GM12878 (cell line): ENCODE data around the gene DNAH17. TPM values are rescaled to one million over a fixed set of nuclear protein-coding genes. Genes with fewer than 3 reads are reported as not detected.

ENCODE experiments used
- ATAC-seq: fragments of 200-7000 bp; cut with Tn5 transposase; 3 replicates; pipeline ENCODE4 v1.9.1; 2020; ENCODE audit warnings: mild to moderate bottlenecking, moderate library complexity
- BruUV-seq: library from RNA; stranded (reverse); fragments of 400-500 nt; replicated peaks from 2 replicates; lab custom pipeline; 2021; lab: Mats Ljungman, UMichigan
- CTCF ChIA-PET: fragments of 300-600 bp; sonication (Branson Sonifier 250); formaldehyde crosslinking; extraction: SDS; loops from one replicate; lab custom pipeline; 2021; ENCODE audit warnings: inconsistent platforms; lab: Yijun Ruan, JAX
- POLR2A ChIA-PET: fragments of 350-600 bp; formaldehyde crosslinking; extraction: SDS; loops from one replicate; lab custom pipeline; 2021; ENCODE audit warnings: inconsistent platforms; lab: Charles Lee
- RAD21 ChIA-PET: fragments of 300-600 bp; sonication (Branson Sonifier 250); formaldehyde crosslinking; loops from one replicate; lab custom pipeline; 2023; ENCODE audit warnings: antibody characterized with exemption; ENCODE audit not compliant: unreplicated experiment; lab: Charles Lee
- SMC1A ChIA-PET: fragments of 300-600 bp; sonication (Branson Sonifier 250); formaldehyde crosslinking; loops from one replicate; lab custom pipeline; 2023; ENCODE audit not compliant: unreplicated experiment, uncharacterized antibody; lab: Charles Lee
- DNase-seq: peaks from one replicate; pipeline ENCODE4 v3.0.0-alpha.2; 2011; ENCODE audit warnings: low read depth, low spot score
- FAIRE-seq: peaks from 3 replicates; lab custom pipeline; 2011; peaks lifted over from hg19 to GRCh38; lab: Jason Lieb, UNC
- H2AFZ ChIP-seq: 2 replicates; pipeline ENCODE4 v1.6.0; 2011; ENCODE audit warnings: low read depth, low read length, control low read depth; ENCODE audit not compliant: control insufficient read depth
- H3K27ac ChIP-seq: 2 replicates; pipeline ENCODE4 v1.5.1; 2011; ENCODE audit warnings: control low read depth; ENCODE audit not compliant: control insufficient read depth, insufficient read depth
- H3K27me3 ChIP-seq, 2 experiments: replicated peaks in 1 of 2; 2 replicates each; pipeline versions ENCODE4 v1.6.0 to v1.6.1; 2011; ENCODE audit warnings: low read length in 1 of 2; ENCODE audit not compliant: control insufficient read depth in 2 of 2, insufficient read depth in 2 of 2
- H3K36me3 ChIP-seq, 2 experiments: 2 replicates each; pipeline ENCODE4 v1.5.1; 2011; ENCODE audit warnings: low read length in 1 of 2; ENCODE audit not compliant: control insufficient read depth in 2 of 2, insufficient read depth in 2 of 2
- H3K4me1 ChIP-seq: 2 replicates; pipeline ENCODE4 v1.6.1; 2011; ENCODE audit warnings: mild to moderate bottlenecking, low read length, moderate library complexity, mixed read lengths; ENCODE audit not compliant: control insufficient read depth, insufficient read depth
- H3K4me2 ChIP-seq: 2 replicates; pipeline ENCODE4 v1.6.0; 2011; ENCODE audit warnings: control low read depth; ENCODE audit not compliant: control insufficient read depth, insufficient read depth
- H3K4me3 ChIP-seq: fragments of 200-600 bp; sonication (generic); 2 replicates; pipeline ENCODE4 v1.5.1; 2016
- H3K79me2 ChIP-seq: 2 replicates; pipeline ENCODE4 v1.6.0; 2011; ENCODE audit warnings: low read length; ENCODE audit not compliant: control insufficient read depth, insufficient read depth
- H3K9ac ChIP-seq: 2 replicates; pipeline ENCODE4 v1.8.0; 2011; ENCODE audit warnings: low read length, control low read depth, mixed read lengths; ENCODE audit not compliant: control insufficient read depth, insufficient read depth
- H3K9me3 ChIP-seq: replicated peaks from 3 replicates; pipeline ENCODE4 v1.5.1; 2011; ENCODE audit warnings: mild to moderate bottlenecking, low read length; ENCODE audit not compliant: control insufficient read depth, insufficient read depth
- H4K20me1 ChIP-seq: 2 replicates; pipeline ENCODE4 v1.6.0; 2011; ENCODE audit not compliant: control insufficient read depth, insufficient read depth
- CREM ChIP-seq: IDR thresholded peaks from 2 replicates; pipeline ENCODE4 v1.6.1; 2014; ENCODE audit warnings: antibody characterized with exemption, low read depth
- FOS ChIP-seq: IDR thresholded peaks from 3 replicates; pipeline ENCODE4 v1.6.1; 2011; ENCODE audit warnings: borderline replicate concordance; ENCODE audit not compliant: insufficient read length; ENCODE audit errors: extremely low read depth
- FOXK2 ChIP-seq: fragments of 450-650 bp; IDR thresholded peaks from 2 replicates; pipeline ENCODE4 v1.6.1; 2017; ENCODE audit warnings: mild to moderate bottlenecking, moderate library complexity
- GABPA ChIP-seq: IDR thresholded peaks from 2 replicates; pipeline ENCODE4 v1.6.1; 2014; ENCODE audit warnings: antibody characterized with exemption, low read depth, mild to moderate bottlenecking, inconsistent platforms
- HDAC2 ChIP-seq: fragments of 200-600 bp; sonication (generic); IDR thresholded peaks from 2 replicates; pipeline ENCODE4 v1.6.1; 2017
- JUND ChIP-seq: IDR thresholded peaks from 2 replicates; pipeline ENCODE4 v1.6.1; 2012; ENCODE audit warnings: low read depth, mild to moderate bottlenecking, low read length, improper control_type of control experiment, moderate library complexity
- MEF2A ChIP-seq: IDR thresholded peaks from 2 replicates; pipeline ENCODE4 v1.6.1; 2011; ENCODE audit warnings: low read depth, mild to moderate bottlenecking, low read length, moderate library complexity; ENCODE audit not compliant: insufficient read depth
- MEF2B ChIP-seq: fragments of 450-650 bp; IDR thresholded peaks from 2 replicates; pipeline ENCODE4 v1.6.1; 2018; ENCODE audit warnings: mild to moderate bottlenecking, moderate library complexity; ENCODE audit not compliant: partially characterized antibody, poor library complexity, severe bottlenecking
- SPI1 ChIP-seq: IDR thresholded peaks from 2 replicates; pipeline ENCODE4 v1.6.1; 2011; ENCODE audit warnings: low read depth, mild to moderate bottlenecking, low read length, moderate library complexity, borderline replicate concordance; ENCODE audit not compliant: insufficient read depth
- STAT3 ChIP-seq: IDR thresholded peaks from 2 replicates; pipeline ENCODE4 v1.6.1; 2011; ENCODE audit warnings: low read depth, low read length, improper control_type of control experiment
- TBL1XR1 ChIP-seq: IDR thresholded peaks from 2 replicates; pipeline ENCODE4 v1.6.1; 2012; ENCODE audit warnings: low read depth, low read length, improper control_type of control experiment
- ZNF622 ChIP-seq: fragments of 450-650 bp; IDR thresholded peaks from 2 replicates; pipeline ENCODE4 v1.6.1; 2017; ENCODE audit warnings: mild to moderate bottlenecking, inconsistent platforms
- WGBS: methylation state at CpG from one replicate; pipeline ENCODE4 v1.1.6; 2016; ENCODE audit warnings: low lambda C conversion rate; ENCODE audit not compliant: insufficient replicate concordance, insufficient coverage; ENCODE audit errors: missing lambda C conversion rate; 5-methylcytosine and 5-hydroxymethylcytosine counted together
- in situ Hi-C: fragments of 300-500 bp; cut with MboI; formaldehyde crosslinking; loops from 9 replicates; pipeline ENCODE4 v1.14.3; 2018; ENCODE audit warnings: mixed read lengths
- intact Hi-C: fragments of 100-400 bp; cut with micrococcal nuclease; formaldehyde crosslinking; loops from one replicate; pipeline ENCODE4 v1.14.2; 2022; ENCODE audit not compliant: unreplicated experiment
- polyA plus RNA-seq, 11 experiments: library from polyadenylated mRNA; depleted of rRNA in 4 of 11; unstranded in 6 of 11; stranded (reverse) in 5 of 11; fragments of >200 nt; fragmentation: Nextera tagmentation in 4 of 11; fragmentation: Illumina TruSeq in 1 of 11; extraction: Ambion mirVana in 4 of 11; extraction: Trizol in 1 of 11; gene quantifications; 1 replicate in 1 of 11; 2 replicates in 10 of 11; pipeline versions ENCODE4 v1.2.1 to v1.2.3, GENCODE V29; 2011 to 2016; ENCODE audit warnings: inconsistent platforms in 2 of 11, missing spikeins in 2 of 11, low read depth in 1 of 11
- total RNA-seq, 4 experiments: library from RNA; depleted of rRNA in 3 of 4; stranded (reverse); fragments of >200 nt in 3 of 4; fragmentation: Illumina TruSeq in 1 of 4; extraction: Trizol in 1 of 4; gene quantifications; 2 replicates each; pipeline versions ENCODE4 v1.2.1 to v1.2.3, GENCODE V29; 2013 to 2021
- TF ChIP-seq, protein P1 (sequence below): fragments of 150-350 bp; IDR thresholded peaks from 2 replicates; pipeline ENCODE4 v1.6.1; 2016; ENCODE audit warnings: low read depth, low read length
- TF ChIP-seq, protein P2 (sequence below): fragments of 450-650 bp; IDR thresholded peaks from 2 replicates; pipeline ENCODE4 v1.6.1; 2014; ENCODE audit warnings: mild to moderate bottlenecking
- TF ChIP-seq, protein P3 (sequence below): fragments of 450-650 bp; formaldehyde crosslinking; IDR thresholded peaks from 2 replicates; pipeline ENCODE4 v1.4.0; 2022; ENCODE audit warnings: mild to moderate bottlenecking, moderate library complexity

Gene DNAH17
- total and polyA plus RNA-seq, 10 of the 15 experiments (the other 5 are each of a cell fraction or from before 2014, with no cell fraction given) = 0.16 to 2.9 (median 0.56) TPM

DNA sequence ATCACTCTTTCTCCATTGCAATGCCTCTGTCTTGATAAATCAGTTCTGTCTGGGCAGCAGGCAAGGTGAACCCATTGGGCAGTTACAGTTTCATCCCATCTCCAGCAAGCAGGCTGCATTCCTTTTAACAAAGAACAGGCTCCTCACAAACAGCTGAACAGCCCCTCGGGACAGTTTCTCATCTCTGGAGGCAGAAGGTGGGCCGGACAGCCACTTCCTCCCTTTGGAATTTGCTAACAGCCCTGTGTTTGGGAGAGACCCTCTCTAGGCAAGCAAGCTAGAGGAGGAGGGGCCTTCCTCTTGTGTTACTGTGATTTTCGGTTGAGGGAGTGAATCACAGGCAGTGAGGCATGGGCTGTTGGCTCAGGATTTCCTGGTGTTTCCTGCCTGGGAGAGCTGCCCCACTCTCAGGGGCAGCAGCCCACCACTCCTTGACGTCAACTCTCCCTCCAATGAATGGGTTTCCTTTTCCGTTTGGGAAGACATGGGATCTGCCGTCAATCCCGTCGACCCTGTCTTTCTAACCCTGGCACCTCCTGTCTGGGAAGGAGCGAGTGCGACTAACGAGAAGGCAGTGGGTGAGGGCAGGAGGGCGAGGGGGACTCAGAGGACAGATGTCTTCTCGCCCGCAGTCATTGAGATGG, 202.4 kb downstream of the DNAH17 start:
- WGBS = 61% methylated on average over 14 of the region's 14 CpGs
- ChIA-PET SMC1A (interaction anchor here (0.6 to 2.1 kb wide), 4 partner anchors 7 to 62 kb away, joined by 3 to 8 read pairs (median 4); no protein-coding TSS in a partner anchor), CTCF (interaction anchor here (1.4 kb wide), 1 partner anchor 10 kb away, joined by 5 read pairs; no protein-coding TSS in a partner anchor), RAD21 (interaction anchor here (1.5 kb wide), 1 partner anchor 10 kb away, joined by 4 read pairs; no protein-coding TSS in a partner anchor), POLR2A (interaction anchor here (0.5 kb wide), 1 partner anchor 1439 kb away, joined by 5 read pairs; no protein-coding TSS in a partner anchor)
- peaks cover 18% of the 10 kb centered on the region for H3K79me2 ChIP-seq
- no peak for FAIRE-seq
- no peak overlapping the region for H3K9ac ChIP-seq
- H3K9me3 ChIP-seq = no peaks in the 10 kb centered on the region
- no peaks in the 10 kb centered on the region for H3K36me3 ChIP-seq
- peaks cover 11% of the 10 kb centered on the region for H3K4me1 ChIP-seq
- no peaks in the 10 kb centered on the region for H3K27me3 ChIP-seq
- in situ Hi-C loops (no loop called here), intact Hi-C loops (no loop called here)
- H3K4me3 ChIP-seq = no peak overlapping the region
- H3K27ac ChIP-seq = no peak overlapping the region
- DNase-seq = no peak
- no TSS peak for BruUV-seq
- H3K4me2 ChIP-seq = no peak overlapping the region
- H4K20me1 ChIP-seq = no peaks in the 10 kb centered on the region
- ATAC-seq = no peak
- H2AFZ ChIP-seq = no peak overlapping the region
- TF ChIP-seq FOS = no peak
- TF ChIP-seq SPI1 = no peak
- TF ChIP-seq, protein P1, sequence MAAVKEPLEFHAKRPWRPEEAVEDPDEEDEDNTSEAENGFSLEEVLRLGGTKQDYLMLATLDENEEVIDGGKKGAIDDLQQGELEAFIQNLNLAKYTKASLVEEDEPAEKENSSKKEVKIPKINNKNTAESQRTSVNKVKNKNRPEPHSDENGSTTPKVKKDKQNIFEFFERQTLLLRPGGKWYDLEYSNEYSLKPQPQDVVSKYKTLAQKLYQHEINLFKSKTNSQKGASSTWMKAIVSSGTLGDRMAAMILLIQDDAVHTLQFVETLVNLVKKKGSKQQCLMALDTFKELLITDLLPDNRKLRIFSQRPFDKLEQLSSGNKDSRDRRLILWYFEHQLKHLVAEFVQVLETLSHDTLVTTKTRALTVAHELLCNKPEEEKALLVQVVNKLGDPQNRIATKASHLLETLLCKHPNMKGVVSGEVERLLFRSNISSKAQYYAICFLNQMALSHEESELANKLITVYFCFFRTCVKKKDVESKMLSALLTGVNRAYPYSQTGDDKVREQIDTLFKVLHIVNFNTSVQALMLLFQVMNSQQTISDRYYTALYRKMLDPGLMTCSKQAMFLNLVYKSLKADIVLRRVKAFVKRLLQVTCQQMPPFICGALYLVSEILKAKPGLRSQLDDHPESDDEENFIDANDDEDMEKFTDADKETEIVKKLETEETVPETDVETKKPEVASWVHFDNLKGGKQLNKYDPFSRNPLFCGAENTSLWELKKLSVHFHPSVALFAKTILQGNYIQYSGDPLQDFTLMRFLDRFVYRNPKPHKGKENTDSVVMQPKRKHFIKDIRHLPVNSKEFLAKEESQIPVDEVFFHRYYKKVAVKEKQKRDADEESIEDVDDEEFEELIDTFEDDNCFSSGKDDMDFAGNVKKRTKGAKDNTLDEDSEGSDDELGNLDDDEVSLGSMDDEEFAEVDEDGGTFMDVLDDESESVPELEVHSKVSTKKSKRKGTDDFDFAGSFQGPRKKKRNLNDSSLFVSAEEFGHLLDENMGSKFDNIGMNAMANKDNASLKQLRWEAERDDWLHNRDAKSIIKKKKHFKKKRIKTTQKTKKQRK = no peak
- no peak for TF ChIP-seq TBL1XR1
- TF ChIP-seq, protein P2, sequence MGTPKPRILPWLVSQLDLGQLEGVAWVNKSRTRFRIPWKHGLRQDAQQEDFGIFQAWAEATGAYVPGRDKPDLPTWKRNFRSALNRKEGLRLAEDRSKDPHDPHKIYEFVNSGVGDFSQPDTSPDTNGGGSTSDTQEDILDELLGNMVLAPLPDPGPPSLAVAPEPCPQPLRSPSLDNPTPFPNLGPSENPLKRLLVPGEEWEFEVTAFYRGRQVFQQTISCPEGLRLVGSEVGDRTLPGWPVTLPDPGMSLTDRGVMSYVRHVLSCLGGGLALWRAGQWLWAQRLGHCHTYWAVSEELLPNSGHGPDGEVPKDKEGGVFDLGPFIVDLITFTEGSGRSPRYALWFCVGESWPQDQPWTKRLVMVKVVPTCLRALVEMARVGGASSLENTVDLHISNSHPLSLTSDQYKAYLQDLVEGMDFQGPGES = no peak
- TF ChIP-seq, protein P3, sequence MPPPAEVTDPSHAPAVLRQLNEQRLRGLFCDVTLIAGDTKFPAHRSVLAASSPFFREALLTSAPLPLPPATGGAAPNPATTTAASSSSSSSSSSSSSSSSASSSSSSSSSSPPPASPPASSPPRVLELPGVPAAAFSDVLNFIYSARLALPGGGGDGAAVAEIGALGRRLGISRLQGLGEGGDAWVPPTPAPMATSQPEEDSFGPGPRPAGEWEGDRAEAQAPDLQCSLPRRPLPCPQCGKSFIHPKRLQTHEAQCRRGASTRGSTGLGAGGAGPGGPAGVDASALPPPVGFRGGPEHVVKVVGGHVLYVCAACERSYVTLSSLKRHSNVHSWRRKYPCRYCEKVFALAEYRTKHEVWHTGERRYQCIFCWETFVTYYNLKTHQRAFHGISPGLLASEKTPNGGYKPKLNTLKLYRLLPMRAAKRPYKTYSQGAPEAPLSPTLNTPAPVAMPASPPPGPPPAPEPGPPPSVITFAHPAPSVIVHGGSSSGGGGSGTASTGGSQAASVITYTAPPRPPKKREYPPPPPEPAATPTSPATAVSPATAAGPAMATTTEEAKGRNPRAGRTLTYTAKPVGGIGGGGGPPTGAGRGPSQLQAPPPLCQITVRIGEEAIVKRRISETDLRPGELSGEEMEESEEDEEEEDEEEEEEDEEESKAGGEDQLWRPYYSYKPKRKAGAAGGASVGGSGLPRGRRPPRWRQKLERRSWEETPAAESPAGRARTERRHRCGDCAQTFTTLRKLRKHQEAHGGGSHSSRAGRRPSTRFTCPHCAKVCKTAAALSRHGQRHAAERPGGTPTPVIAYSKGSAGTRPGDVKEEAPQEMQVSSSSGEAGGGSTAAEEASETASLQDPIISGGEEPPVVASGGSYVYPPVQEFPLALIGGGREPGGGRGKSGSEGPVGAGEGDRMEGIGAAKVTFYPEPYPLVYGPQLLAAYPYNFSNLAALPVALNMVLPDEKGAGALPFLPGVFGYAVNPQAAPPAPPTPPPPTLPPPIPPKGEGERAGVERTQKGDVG (CRISPR knock-in tag) = no peak
- no peak for TF ChIP-seq MEF2A
- no peak for TF ChIP-seq HDAC2
- no peak for TF ChIP-seq GABPA
- no peak for TF ChIP-seq STAT3
- no peak for TF ChIP-seq MEF2B
- no peak for TF ChIP-seq FOXK2
- no peak for TF ChIP-seq ZNF622
- no peak for TF ChIP-seq CREM
- no peak for TF ChIP-seq JUND
